ENCODE results near the gene DNAJC25.

DNA sequence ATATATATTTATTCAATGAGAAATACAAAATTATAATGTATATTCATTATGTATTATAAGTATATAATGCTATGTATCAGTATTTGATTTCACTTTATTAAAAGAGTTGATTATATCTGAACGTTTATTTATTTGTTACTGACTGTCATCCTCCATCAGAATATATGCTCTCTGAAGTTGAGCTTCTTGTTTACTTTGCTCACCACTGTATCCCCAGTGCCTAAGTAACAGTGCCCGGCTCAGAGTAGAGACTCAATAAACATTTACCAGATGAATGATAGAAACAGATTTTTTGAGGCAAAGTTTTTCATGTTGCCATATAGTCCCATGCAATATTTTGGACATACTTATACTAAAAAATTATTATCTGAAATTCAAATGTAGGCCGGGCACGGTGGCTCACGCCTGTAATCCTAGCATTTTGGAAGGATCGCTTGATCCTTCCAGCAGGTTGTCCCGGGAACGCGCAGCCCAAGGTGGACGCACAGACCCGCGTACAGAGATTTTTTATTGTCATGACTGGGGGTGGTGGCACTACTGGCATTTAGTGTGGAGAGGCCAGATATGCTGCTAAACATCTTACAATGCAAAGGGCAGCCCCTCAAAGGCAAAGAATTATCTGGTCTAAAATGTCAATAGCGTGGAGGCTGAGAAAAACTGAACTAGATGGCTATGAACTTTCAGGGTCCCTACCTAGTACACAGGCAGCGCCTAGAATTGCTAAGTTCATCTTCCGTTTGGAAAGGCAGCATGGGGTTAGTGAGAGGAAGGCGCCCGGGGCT, 761 bp upstream of the DNAJC25 start:
- TF ChIP-seq JUNB (IDR thresholded peaks at IDR 0.05) (no peak), CEBPB (IDR thresholded peaks at IDR 0.05) (no peak), RNF2 (IDR thresholded peaks at IDR 0.05; ENCODE audit: borderline replicate concordance, low read depth) (no peak), ZFP36 (IDR thresholded peaks at IDR 0.05; ENCODE audit: borderline replicate concordance, partially characterized antibody) (no peak), BHLHE40 (IDR thresholded peaks at IDR 0.05; ENCODE audit: low read depth, low read length) (no peak)
- TF ChIP-seq, protein P1, sequence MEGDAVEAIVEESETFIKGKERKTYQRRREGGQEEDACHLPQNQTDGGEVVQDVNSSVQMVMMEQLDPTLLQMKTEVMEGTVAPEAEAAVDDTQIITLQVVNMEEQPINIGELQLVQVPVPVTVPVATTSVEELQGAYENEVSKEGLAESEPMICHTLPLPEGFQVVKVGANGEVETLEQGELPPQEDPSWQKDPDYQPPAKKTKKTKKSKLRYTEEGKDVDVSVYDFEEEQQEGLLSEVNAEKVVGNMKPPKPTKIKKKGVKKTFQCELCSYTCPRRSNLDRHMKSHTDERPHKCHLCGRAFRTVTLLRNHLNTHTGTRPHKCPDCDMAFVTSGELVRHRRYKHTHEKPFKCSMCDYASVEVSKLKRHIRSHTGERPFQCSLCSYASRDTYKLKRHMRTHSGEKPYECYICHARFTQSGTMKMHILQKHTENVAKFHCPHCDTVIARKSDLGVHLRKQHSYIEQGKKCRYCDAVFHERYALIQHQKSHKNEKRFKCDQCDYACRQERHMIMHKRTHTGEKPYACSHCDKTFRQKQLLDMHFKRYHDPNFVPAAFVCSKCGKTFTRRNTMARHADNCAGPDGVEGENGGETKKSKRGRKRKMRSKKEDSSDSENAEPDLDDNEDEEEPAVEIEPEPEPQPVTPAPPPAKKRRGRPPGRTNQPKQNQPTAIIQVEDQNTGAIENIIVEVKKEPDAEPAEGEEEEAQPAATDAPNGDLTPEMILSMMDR (IDR thresholded peaks at IDR 0.05) = no peak
